ENCODE measurements around the gene IQCC. TPM values are rescaled to one million over a fixed set of nuclear protein-coding genes. Genes with fewer than 3 reads are reported as not detected.
A peak's percentile ranks its signal among the peaks of the same experiment; 100 is the strongest.

IQCC gene
- total RNA-seq, 1 donor, result 0.86 TPM

DNA sequence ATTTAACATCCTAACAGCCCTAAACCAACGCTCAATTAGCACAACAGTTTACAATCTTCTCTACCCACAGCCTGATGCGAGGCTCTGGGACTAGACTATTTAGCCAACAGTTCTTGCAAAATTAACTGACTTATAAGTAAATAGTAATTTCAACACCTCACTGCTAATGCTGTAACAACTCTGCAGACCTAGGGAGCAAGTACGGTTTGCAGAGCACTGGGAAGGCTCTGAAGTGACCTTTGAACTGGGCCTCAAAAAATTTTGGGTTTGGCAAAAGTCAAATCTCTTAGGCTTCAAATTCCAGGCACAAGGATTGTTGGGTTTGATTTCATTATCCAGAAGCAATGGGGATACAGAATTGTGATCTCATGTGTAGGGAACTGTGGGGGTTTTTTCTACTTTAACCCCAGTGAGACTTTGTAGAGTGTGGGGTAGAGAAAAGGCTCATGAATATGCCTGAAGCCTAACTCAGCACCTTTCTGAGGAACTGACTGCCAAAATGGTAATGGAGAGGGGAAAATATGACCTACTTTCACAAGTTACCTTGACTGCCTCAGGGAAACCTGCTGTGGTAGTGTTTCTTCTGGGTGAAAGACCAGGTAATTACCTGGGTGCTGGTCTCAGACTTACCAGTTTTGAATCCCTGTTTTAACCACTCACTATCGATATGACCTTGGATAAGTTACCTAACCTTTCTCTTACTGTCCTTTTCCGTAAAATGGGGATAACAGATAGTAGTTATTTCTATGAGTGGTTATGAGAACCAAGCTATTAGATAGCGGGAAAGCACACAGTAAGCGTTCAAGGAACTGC, 26.9 kb upstream of the IQCC start:
- TF ChIP-seq, protein P1, sequence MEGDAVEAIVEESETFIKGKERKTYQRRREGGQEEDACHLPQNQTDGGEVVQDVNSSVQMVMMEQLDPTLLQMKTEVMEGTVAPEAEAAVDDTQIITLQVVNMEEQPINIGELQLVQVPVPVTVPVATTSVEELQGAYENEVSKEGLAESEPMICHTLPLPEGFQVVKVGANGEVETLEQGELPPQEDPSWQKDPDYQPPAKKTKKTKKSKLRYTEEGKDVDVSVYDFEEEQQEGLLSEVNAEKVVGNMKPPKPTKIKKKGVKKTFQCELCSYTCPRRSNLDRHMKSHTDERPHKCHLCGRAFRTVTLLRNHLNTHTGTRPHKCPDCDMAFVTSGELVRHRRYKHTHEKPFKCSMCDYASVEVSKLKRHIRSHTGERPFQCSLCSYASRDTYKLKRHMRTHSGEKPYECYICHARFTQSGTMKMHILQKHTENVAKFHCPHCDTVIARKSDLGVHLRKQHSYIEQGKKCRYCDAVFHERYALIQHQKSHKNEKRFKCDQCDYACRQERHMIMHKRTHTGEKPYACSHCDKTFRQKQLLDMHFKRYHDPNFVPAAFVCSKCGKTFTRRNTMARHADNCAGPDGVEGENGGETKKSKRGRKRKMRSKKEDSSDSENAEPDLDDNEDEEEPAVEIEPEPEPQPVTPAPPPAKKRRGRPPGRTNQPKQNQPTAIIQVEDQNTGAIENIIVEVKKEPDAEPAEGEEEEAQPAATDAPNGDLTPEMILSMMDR (IDR thresholded peaks at IDR 0.05; ENCODE audit: insufficient read depth, low read depth, low read length), result no peak

DNA sequence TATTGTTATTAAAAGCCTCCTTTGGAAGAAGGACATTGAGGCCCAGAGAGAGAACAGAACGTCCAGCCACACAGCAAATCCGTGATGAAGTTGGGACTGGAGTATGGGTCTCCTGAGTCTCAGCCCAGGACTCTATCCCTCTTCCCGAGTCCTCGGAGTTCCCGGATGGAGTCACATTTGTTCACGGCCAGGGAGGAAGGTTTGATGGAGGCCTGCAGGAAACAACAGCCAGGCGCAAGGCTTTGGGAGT, 26.4 kb upstream of the IQCC start:
- H3K4me3 ChIP-seq (ENCODE audit: low read depth, low read length), result peak overlapping the region; percentile 79
- no peak for DNase-seq (ENCODE audit: low read depth)
- TF ChIP-seq, protein P1 (IDR thresholded peaks at IDR 0.05; ENCODE audit: insufficient read depth, low read depth, low read length), result no peak

More for the DNA sequence above, 26.9 kb upstream of the IQCC start:
- H3K4me3 ChIP-seq (ENCODE audit: low read depth, low read length), result peak overlapping the region; percentile 79
- peak; percentile 61 for DNase-seq (ENCODE audit: low read depth)

DNA sequence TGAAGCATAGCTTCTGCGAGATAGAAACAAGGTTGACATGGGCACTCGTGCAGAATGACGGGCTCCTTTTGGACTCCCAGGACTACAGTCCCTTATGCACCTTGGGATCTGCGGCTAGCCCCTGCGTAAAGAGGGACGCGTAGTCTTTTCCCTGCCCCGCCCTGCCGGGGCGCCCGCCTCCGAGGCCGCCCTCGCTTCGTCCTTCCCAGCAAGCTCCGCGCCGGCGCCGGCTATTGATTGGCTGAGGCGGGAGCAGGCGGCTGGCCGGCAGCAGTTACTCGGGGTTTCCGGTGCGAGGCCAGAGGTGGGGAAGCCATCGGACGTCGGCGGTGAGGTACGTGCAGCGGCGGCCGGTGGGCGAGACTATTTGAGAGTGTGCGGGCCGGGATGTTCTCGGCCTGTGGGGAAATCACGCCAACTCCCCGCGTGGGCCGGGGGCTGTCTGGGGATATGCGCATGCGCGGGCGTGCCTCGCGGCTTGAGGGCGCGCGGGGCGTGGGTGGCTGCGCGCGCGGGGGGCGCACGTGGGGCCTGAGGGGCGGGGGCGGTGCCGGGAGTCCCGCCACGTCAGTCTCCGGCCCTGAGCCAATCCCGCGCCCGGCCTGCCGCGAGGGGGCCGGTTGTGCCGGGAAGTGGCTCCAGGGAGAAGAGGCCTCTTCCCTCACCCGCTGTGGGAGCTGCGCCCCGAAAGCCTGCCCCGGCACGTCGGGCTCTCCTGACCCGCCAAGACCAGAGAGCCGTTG, 25.9 kb upstream of the IQCC start, which contains the start of gene TXLNA:
TXLNA (plus strand) TSS at position 233 of the 743 bp plus-strand sequence. CDS start 671 bp downstream, outside the sequence.
- TF ChIP-seq, protein P1 (IDR thresholded peaks at IDR 0.05; ENCODE audit: insufficient read depth, low read depth, low read length), result no peak
- peak; percentile 95 for DNase-seq (ENCODE audit: low read depth)
- H3K4me3 ChIP-seq (ENCODE audit: low read depth, low read length), result peak within 1 kb of the TSS; percentile 79

DNA sequence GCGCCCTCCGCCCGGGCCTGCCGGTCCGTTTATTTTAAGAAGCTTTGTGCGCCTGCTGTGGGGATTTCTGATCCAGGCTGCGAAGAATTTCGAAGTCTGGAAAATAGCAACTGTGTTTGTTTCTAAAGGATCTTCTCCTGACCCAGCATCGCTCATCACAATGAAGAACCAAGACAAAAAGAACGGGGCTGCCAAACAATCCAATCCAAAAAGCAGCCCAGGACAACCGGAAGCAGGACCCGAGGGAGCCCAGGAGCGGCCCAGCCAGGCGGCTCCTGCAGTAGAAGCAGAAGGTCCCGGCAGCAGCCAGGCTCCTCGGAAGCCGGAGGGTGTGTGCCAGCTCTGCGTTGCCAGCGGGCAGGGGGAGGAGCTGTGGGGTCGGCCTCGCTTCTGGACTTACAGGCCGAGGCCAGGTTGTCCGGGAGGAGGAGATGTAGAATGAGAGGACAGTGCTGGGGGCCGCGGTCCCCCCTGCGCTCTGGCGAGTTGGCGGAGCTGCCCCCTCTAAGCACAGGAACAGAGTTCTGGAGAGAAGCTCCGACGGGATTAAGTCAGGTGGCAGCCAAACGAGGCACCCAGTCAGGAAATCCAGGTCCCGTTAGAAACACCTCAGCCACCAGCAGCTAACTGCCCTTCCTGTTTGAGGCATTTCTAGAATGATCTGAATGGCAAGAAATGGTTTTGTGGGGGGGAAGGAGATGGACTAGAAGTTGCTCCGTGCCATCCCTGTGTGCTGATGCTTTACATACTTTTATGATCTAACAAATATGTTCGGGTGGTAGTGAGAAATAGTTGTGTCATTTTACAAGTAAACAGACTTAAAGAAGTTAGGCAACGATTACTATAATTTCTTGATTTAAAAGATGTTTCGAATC, 25.0 kb upstream of the IQCC start:
- TF ChIP-seq, protein P1 (IDR thresholded peaks at IDR 0.05; ENCODE audit: insufficient read depth, low read depth, low read length), result no peak
- H3K4me3 ChIP-seq (ENCODE audit: low read depth, low read length), result peak overlapping the region; percentile 79
- DNase-seq (ENCODE audit: low read depth), result peak; percentile 75

DNA sequence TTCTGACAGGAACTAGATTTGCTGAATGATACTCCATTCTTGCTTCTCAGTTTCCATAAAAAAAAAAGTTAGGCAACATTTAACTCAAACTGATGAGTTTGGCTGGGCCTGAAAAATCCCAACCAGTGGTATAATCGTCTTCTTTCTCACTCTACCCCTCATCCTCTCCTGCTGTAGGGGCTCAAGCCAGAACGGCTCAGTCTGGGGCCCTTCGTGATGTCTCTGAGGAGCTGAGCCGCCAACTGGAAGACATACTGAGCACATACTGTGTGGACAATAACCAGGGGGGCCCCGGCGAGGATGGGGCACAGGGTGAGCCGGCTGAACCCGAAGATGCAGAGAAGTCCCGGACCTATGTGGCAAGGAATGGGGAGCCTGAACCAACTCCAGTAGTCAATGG, 24.4 kb upstream of the IQCC start:
- no peak for DNase-seq (ENCODE audit: low read depth)
- TF ChIP-seq, protein P1 (IDR thresholded peaks at IDR 0.05; ENCODE audit: insufficient read depth, low read depth, low read length), result no peak
- peak overlapping the region; percentile 79 for H3K4me3 ChIP-seq (ENCODE audit: low read depth, low read length)

DNA sequence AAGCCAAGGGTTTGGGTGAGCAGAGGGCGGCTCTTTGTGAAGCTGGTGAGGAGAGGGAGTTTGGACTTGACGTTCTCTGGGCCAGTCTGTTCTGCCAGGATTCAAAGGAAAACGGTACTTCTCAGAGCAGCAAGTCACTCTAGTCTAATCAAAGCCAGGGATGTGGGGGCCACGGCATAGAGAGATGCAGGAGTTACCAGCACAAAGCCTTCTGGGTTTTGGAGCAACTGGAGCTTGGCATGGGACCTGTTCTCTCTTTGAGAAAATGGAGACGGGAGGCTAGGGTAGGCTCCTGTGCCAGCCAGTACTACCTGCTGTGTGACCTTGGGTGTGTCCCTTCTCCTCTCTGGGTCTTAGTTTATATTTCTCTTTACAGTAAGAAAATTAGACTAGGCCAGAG, 23.9 kb upstream of the IQCC start:
- H3K4me3 ChIP-seq (ENCODE audit: low read depth, low read length), result peak overlapping the region; percentile 79
- no peak for DNase-seq (ENCODE audit: low read depth)
- TF ChIP-seq, protein P1 (IDR thresholded peaks at IDR 0.05; ENCODE audit: insufficient read depth, low read depth, low read length), result no peak
